Measurements from ENCODE around the gene RIMBP2.

Gene RIMBP2

GRCh38 chr12:130634866-130635265 is 81.2 kb downstream of the RIMBP2 start:
- H3K36me3 Mint-ChIP-seq (ENCODE audit: low read depth) = no peaks in the 10 kb centered on the region
- H3K27ac Mint-ChIP-seq = no peak overlapping the region
- no peaks in the 10 kb centered on the region for H3K4me1 Mint-ChIP-seq
- H3K4me3 Mint-ChIP-seq = no peak overlapping the region
- no peaks in the 10 kb centered on the region for H3K9me3 Mint-ChIP-seq
- no peak for DNase-seq
- no peak for ATAC-seq
- H3K27me3 Mint-ChIP-seq = peaks cover 14% of the 10 kb centered on the region

- peaks cover 18% of the 10 kb centered on the region for H3K27me3 Mint-ChIP-seq
- no peak overlapping the region for H3K27ac Mint-ChIP-seq
Observed at GRCh38 chr12:130633771-130634170, 82.3 kb downstream of the RIMBP2 start.

GRCh38 chr12:130632642-130633041 is 83.5 kb downstream of the RIMBP2 start:
- DNase-seq = no peak
- no peak for ATAC-seq
- peaks cover 18% of the 10 kb centered on the region for H3K27me3 Mint-ChIP-seq
- H3K36me3 Mint-ChIP-seq (ENCODE audit: low read depth) = no peaks in the 10 kb centered on the region
- H3K27ac Mint-ChIP-seq = no peak overlapping the region
- H3K9me3 Mint-ChIP-seq = no peaks in the 10 kb centered on the region
- no peaks in the 10 kb centered on the region for H3K4me1 Mint-ChIP-seq
- no peak overlapping the region for H3K4me3 Mint-ChIP-seq

More at GRCh38 chr12:130633771-130634170, 82.3 kb downstream of the RIMBP2 start:
- H3K4me3 Mint-ChIP-seq = no peak overlapping the region
- ATAC-seq = no peak
- H3K9me3 Mint-ChIP-seq = no peaks in the 10 kb centered on the region
- no peaks in the 10 kb centered on the region for H3K4me1 Mint-ChIP-seq
- H3K36me3 Mint-ChIP-seq (ENCODE audit: low read depth) = no peaks in the 10 kb centered on the region
- no peak for DNase-seq

GRCh38 chr12:130628304-130628703 is 87.8 kb downstream of the RIMBP2 start:
- Mint-ChIP-seq H3K4me1 (no peaks in the 10 kb centered on the region), H3K4me3 (no peak overlapping the region), H3K9me3 (no peaks in the 10 kb centered on the region), H3K27me3 (peaks cover 5% of the 10 kb centered on the region), H3K36me3 (ENCODE audit: low read depth) (no peaks in the 10 kb centered on the region), H3K27ac (no peak overlapping the region)
- ATAC-seq = no peak
- no peak for DNase-seq

- Mint-ChIP-seq H3K4me1 (no peaks in the 10 kb centered on the region), H3K27ac (no peak overlapping the region), H3K27me3 (peaks cover 4% of the 10 kb centered on the region), H3K36me3 (ENCODE audit: low read depth) (no peaks in the 10 kb centered on the region), H3K4me3 (no peak overlapping the region), H3K9me3 (no peaks in the 10 kb centered on the region)
- DNase-seq (no peak), ATAC-seq (no peak)
Observed at GRCh38 chr12:130627175-130627574, 88.9 kb downstream of the RIMBP2 start.

- Mint-ChIP-seq H3K4me3 (no peak overlapping the region), H3K27ac (no peak overlapping the region), H3K9me3 (no peaks in the 10 kb centered on the region), H3K36me3 (ENCODE audit: low read depth) (no peaks in the 10 kb centered on the region), H3K27me3 (peaks cover 4% of the 10 kb centered on the region), H3K4me1 (no peaks in the 10 kb centered on the region)
- ATAC-seq (no peak), DNase-seq (no peak)
Observed at GRCh38 chr12:130626601-130627000, 89.5 kb downstream of the RIMBP2 start.

- no peaks in the 10 kb centered on the region for H3K9me3 Mint-ChIP-seq
- DNase-seq (no peak), ATAC-seq (no peak)
- H3K4me3 Mint-ChIP-seq = no peak overlapping the region
- no peaks in the 10 kb centered on the region for H3K36me3 Mint-ChIP-seq (ENCODE audit: low read depth)
- no peaks in the 10 kb centered on the region for H3K4me1 Mint-ChIP-seq
- peaks cover 4% of the 10 kb centered on the region for H3K27me3 Mint-ChIP-seq
- no peak overlapping the region for H3K27ac Mint-ChIP-seq
Observed at GRCh38 chr12:130625201-130625600, 90.9 kb downstream of the RIMBP2 start.

- H3K27me3 Mint-ChIP-seq = no peaks in the 10 kb centered on the region
- no peaks in the 10 kb centered on the region for H3K9me3 Mint-ChIP-seq
- no peaks in the 10 kb centered on the region for H3K4me1 Mint-ChIP-seq
- H3K27ac Mint-ChIP-seq = no peak overlapping the region
- no peak overlapping the region for H3K4me3 Mint-ChIP-seq
- no peaks in the 10 kb centered on the region for H3K36me3 Mint-ChIP-seq (ENCODE audit: low read depth)
- DNase-seq = no peak
- no peak for ATAC-seq
Observed at GRCh38 chr12:130622803-130623202, 93.3 kb downstream of the RIMBP2 start.

GRCh38 chr12:130621696-130622298 is 94.3 kb downstream of the RIMBP2 start:
- H3K9me3 Mint-ChIP-seq = no peaks in the 10 kb centered on the region
- no peak overlapping the region for H3K27ac Mint-ChIP-seq
- no peaks in the 10 kb centered on the region for H3K36me3 Mint-ChIP-seq (ENCODE audit: low read depth)
- no peaks in the 10 kb centered on the region for H3K4me1 Mint-ChIP-seq
- no peak overlapping the region for H3K4me3 Mint-ChIP-seq
- ATAC-seq = no peak
- H3K27me3 Mint-ChIP-seq = no peaks in the 10 kb centered on the region
- DNase-seq = no peak

- ATAC-seq = no peak
- Mint-ChIP-seq H3K27me3 (no peaks in the 10 kb centered on the region), H3K9me3 (no peaks in the 10 kb centered on the region), H3K27ac (no peak overlapping the region), H3K4me3 (no peak overlapping the region), H3K4me1 (no peaks in the 10 kb centered on the region), H3K36me3 (ENCODE audit: low read depth) (no peaks in the 10 kb centered on the region)
- DNase-seq = no peak
Observed at GRCh38 chr12:130620756-130621155, 95.3 kb downstream of the RIMBP2 start.

- Mint-ChIP-seq H3K4me3 (no peak overlapping the region), H3K9me3 (no peaks in the 10 kb centered on the region), H3K27me3 (no peaks in the 10 kb centered on the region), H3K4me1 (no peaks in the 10 kb centered on the region), H3K27ac (no peak overlapping the region), H3K36me3 (ENCODE audit: low read depth) (no peaks in the 10 kb centered on the region)
- DNase-seq (no peak), ATAC-seq (no peak)
Observed at GRCh38 chr12:130620281-130620680, 95.8 kb downstream of the RIMBP2 start.

GRCh38 chr12:130619385-130620001 is 96.6 kb downstream of the RIMBP2 start:
- no peak overlapping the region for H3K4me3 Mint-ChIP-seq
- peaks cover under 1% of the 10 kb centered on the region for H3K27me3 Mint-ChIP-seq
- H3K36me3 Mint-ChIP-seq (ENCODE audit: low read depth) = no peaks in the 10 kb centered on the region
- H3K27ac Mint-ChIP-seq = no peak overlapping the region
- ATAC-seq (no peak), DNase-seq (no peak)
- no peaks in the 10 kb centered on the region for H3K9me3 Mint-ChIP-seq
- H3K4me1 Mint-ChIP-seq = no peaks in the 10 kb centered on the region

GRCh38 chr12:130617219-130617618 is 98.9 kb downstream of the RIMBP2 start:
- Mint-ChIP-seq H3K9me3 (no peaks in the 10 kb centered on the region), H3K27me3 (peaks cover 2% of the 10 kb centered on the region), H3K4me1 (no peaks in the 10 kb centered on the region), H3K4me3 (no peak overlapping the region), H3K27ac (no peak overlapping the region), H3K36me3 (ENCODE audit: low read depth) (no peaks in the 10 kb centered on the region)
- DNase-seq = no peak
- peak; percentile 26 for ATAC-seq

- Mint-ChIP-seq H3K27ac (no peak overlapping the region), H3K4me3 (no peak overlapping the region), H3K4me1 (no peaks in the 10 kb centered on the region), H3K27me3 (peaks cover 2% of the 10 kb centered on the region), H3K36me3 (ENCODE audit: low read depth) (no peaks in the 10 kb centered on the region), H3K9me3 (no peaks in the 10 kb centered on the region)
- DNase-seq = no peak
- no peak for ATAC-seq
Observed at GRCh38 chr12:130615861-130616345, 100.2 kb downstream of the RIMBP2 start.

GRCh38 chr12:130614530-130614905 is 101.6 kb downstream of the RIMBP2 start:
- DNase-seq (no peak), ATAC-seq (no peak)
- Mint-ChIP-seq H3K4me1 (no peaks in the 10 kb centered on the region), H3K4me3 (no peak overlapping the region), H3K36me3 (ENCODE audit: low read depth) (no peaks in the 10 kb centered on the region), H3K27ac (no peak overlapping the region), H3K27me3 (peaks cover 2% of the 10 kb centered on the region), H3K9me3 (no peaks in the 10 kb centered on the region)

Measured in activated naive CD8-positive, alpha-beta T cell treated with anti-CD3 and anti-CD28 coated beads, Interleukin-2, amount 50 U/mL, for 24 hours (primary cell).